HG03439 (cell line): ENCODE results near the gene CTXN2.

Experiments used
- ATAC-seq: cut with Tn5 transposase; IDR thresholded peaks from one replicate; pipeline ENCODE4 v1.9.1; 2021; ENCODE audit warnings: mild to moderate bottlenecking, moderate library complexity; ENCODE audit not compliant: unreplicated experiment

Gene CTXN2

GRCh38 chr15:48221885-48222284 is 30.4 kb downstream of the CTXN2 start:
- no peak for ATAC-seq

GRCh38 chr15:48222627-48223026 is 31.2 kb downstream of the CTXN2 start:
- no peak for ATAC-seq

GRCh38 chr15:48225771-48226170 is 34.3 kb downstream of the CTXN2 start:
- no peak for ATAC-seq

GRCh38 chr15:48230498-48230897 is 39.0 kb downstream of the CTXN2 start:
- no peak for ATAC-seq

DNA sequence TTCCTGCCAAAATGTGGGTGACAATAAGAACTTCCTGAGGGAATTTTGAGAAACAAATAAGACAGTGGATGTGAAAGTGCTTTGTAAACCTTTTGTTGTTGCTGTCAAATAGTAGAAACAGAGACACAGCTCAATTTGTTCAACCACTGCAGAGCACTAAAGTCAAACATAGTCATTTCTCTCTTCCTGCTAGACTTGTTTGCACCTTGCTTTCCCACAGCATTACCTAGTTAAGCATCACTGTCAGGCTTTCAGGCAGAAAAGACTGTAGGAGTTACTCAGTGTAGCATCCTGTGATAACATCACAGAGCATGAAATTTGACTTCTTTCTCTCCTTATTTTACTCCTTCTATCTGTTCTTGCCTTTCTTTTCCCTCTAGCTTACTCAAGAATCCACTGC is 41.8 kb downstream of the CTXN2 start:
- no peak for ATAC-seq

DNA sequence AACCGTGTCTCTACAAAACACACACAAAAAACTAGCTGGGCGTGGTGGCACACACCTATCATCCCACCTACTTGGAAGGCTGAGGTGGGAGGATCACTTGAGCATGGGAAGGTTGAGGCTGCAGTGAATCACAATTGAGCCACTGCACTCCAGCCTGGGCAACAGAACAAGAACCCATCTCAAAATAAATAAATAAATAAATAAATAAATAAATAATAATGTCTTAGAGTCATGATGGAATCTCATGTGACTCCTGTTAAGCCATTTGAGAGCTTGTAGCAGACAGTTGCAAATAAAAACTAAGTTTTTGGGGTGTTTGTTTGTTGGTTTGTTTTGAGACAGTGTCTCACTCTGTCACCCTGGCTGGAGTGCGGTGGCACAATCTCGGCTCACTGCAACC is 47.9 kb downstream of the CTXN2 start:
- ATAC-seq, result no peak

- ATAC-seq, result no peak
Observed at GRCh38 chr15:48242015-48242414, 50.5 kb downstream of the CTXN2 start.

GRCh38 chr15:48242535-48242934 is 51.1 kb downstream of the CTXN2 start:
- ATAC-seq, result no peak

DNA sequence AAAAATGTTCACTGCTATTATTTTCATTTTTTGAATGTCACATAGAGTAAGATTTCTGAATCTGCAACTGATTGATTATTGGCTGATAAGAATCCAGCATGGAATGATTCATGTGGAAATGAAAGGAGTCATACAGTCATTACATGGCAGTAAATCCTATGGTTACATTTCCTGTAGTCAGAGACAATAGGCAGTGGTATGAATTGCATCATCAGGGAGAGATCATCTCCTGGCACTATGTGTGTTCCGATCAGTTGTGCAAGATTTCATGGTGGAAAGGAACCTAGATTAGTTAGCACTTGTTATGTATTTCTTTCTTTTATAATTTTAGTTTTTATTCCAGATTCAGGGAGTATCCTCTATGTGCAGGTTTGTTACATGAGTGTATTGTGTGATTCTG is 53.5 kb downstream of the CTXN2 start:
- ATAC-seq, result no peak

GRCh38 chr15:48248414-48248813 is 56.9 kb downstream of the CTXN2 start:
- no peak for ATAC-seq

DNA sequence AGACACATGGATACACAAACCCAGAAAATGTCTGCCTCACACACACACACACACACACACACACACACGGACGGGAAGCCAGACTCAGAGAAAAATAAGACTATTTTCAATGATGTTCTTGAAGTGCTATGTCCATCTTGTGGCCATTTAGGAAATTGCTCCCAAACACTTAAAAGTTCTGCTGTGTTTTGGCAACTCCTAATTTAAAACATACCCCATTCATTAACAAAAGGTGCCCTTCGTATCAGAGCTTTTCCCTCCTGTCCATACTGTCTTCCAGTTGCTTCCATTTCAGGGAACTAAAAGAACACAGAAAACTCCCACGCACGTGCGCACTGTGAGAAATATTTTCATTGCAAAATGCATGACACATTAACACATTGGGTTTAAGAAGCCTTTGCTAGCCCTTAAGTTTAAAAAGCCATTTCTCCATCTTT is 59.2 kb downstream of the CTXN2 start:
- no peak for ATAC-seq

DNA sequence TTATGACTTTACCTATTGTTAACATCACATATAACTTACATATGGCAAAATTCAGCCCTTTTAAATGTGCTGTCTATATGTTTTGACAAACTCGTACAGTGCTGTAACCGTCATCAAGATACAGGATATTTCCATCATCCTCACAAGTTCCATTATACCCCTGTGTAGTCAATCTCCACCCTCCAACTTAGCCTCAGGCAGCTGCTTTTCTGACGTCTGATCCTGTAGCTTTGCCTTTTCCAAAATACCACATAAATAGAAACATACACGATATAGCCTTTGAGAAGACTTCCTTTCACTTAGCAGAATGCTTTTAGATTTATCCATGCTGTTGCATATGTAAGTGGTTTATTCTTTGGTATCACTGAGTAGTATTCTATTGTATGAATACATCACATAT is 61.7 kb downstream of the CTXN2 start:
- ATAC-seq, result no peak
